Measurements from ENCODE around the gene SRPRB. TPM values are rescaled to one million over a fixed set of nuclear protein-coding genes. Genes with fewer than 3 reads are reported as not detected.

The SRPRB gene
- polyA plus RNA-seq, 4 donors = 7.6 to 55.3 (median 31.7) TPM

DNA sequence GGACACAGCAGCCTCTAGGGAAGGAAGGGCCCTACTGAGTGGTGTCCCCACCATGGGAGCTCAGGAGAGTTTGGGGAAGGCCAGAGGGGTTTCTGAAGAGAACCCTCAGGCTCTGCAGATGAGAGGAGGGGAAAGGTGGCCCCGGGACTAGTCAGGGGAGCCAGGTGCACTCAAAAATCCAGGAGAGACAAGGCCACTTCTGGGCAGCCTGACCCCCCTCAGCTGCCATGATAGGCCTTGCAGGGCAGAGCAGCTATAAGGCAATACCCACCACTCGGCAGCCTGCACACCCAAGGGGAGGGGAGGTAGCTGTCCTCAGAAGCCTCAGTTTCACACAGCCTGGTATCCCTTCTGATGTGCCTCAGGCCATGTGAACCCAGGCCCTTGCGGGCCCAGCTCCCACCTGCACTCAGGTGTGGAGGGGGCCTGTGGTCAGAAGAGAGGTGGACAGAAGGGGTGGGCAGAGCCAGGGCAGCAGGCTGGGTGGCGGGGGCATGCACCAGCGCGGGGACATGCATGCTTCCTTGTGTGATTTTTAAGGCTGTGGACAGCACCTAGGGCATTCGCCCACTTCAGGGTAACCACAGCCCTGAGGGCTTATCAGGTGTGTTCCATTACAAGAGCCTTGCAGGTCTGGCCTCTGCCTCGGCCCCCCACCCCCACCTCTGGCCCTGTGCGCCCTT lies 34.6 kb downstream of the SRPRB start:
- Histone ChIP-seq H3K4me3 (ENCODE audit: low read depth in 1 of 3, low read length in 3 of 3) (no peak overlapping the region), H3K4me1 (ENCODE audit: control insufficient read depth in 3 of 3, insufficient read depth in 2 of 3, low read depth in 1 of 3, low read length in 2 of 3) (no peaks in the 10 kb centered on the region), H3K27me3 (ENCODE audit: control insufficient read depth in 3 of 3, insufficient read depth in 3 of 3, low read length in 3 of 3) (peaks cover 0 to 2% (median 0%) of the 10 kb centered on the region in 3 donors), H3K9me3 (ENCODE audit: control insufficient read depth in 2 of 2, insufficient read depth in 1 of 2, low read depth in 1 of 2, low read length in 1 of 2) (peaks cover 0 to 1% of the 10 kb centered on the region in 2 donors), H3K36me3 (ENCODE audit: control insufficient read depth in 3 of 3, insufficient read depth in 2 of 3, low read depth in 1 of 3, low read length in 3 of 3) (no peaks in the 10 kb centered on the region), H3K27ac (ENCODE audit: low read depth in 1 of 3, low read length in 2 of 3) (no peak overlapping the region)
- 80 to 89% (median 89%) methylated on average over 8 to 9 of the region's 9 CpGs for WGBS, 3 donors
- FAIRE-seq (no peak), DNase-seq (no peak)

DNA sequence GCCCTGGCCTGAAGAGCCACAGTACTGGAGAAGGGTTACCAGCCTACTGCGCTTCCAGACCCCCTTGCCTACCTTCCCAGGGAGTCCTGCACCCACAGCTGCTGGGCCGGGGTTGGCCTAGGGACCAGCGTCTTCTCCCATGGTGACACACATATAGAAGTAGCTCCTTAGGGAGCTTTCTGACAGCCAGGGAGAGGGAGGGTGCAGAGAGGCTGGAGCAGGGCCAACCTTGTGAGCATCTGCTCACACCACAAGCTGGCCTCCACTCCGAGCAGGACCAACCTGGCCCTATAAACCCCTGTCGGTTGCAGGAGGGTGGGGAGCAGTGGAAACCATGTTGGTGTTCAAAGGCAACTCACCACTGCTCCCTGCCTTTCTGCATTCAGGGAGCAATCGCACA lies 35.2 kb downstream of the SRPRB start:
- H3K4me3 ChIP-seq (ENCODE audit: low read depth in 1 of 3, low read length in 3 of 3) = no peak overlapping the region
- DNase-seq = no peak
- H3K27me3 ChIP-seq (ENCODE audit: control insufficient read depth in 3 of 3, insufficient read depth in 3 of 3, low read length in 3 of 3) = peaks cover 0 to 3% (median 0%) of the 10 kb centered on the region in 3 donors
- H3K9me3 ChIP-seq (ENCODE audit: control insufficient read depth in 2 of 2, insufficient read depth in 1 of 2, low read depth in 1 of 2, low read length in 1 of 2) = peaks cover 0 to 3% of the 10 kb centered on the region in 2 donors
- H3K4me1 ChIP-seq (ENCODE audit: control insufficient read depth in 3 of 3, insufficient read depth in 2 of 3, low read depth in 1 of 3, low read length in 2 of 3) = no peaks in the 10 kb centered on the region
- 84 to 90% (median 85%) methylated on average over 6 of the region's 6 CpGs for WGBS, 3 donors
- no peak for FAIRE-seq
- no peaks in the 10 kb centered on the region for H3K36me3 ChIP-seq (ENCODE audit: control insufficient read depth in 3 of 3, insufficient read depth in 2 of 3, low read depth in 1 of 3, low read length in 3 of 3)
- no peak overlapping the region for H3K27ac ChIP-seq (ENCODE audit: low read depth in 1 of 3, low read length in 2 of 3)

DNA sequence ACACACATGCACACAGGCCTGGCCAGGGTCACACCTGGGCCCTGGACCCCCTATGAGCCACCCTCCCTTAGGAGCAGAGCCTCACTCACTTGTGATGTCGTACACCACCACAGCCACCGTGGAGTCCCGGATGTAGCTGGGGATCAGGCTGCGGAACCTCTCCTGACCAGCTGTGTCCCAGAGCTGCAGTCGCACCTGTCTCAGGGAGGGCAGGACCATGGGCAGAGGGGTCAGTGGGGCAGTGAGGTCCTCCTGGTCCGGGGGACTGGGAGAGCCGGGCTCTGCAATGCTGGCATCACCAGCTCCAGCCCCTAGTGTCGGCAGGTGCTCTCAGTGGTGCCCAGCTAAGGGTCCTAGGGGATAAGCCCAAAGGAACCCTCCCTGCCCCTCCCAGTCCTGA lies 35.6 kb downstream of the SRPRB start:
- 88 to 91% (median 91%) methylated on average over 8 of the region's 8 CpGs for WGBS, 3 donors
- DNase-seq = no peak
- peaks cover 0 to 3% (median 0%) of the 10 kb centered on the region in 3 donors for H3K27me3 ChIP-seq (ENCODE audit: control insufficient read depth in 3 of 3, insufficient read depth in 3 of 3, low read length in 3 of 3)
- H3K4me3 ChIP-seq (ENCODE audit: low read depth in 1 of 3, low read length in 3 of 3) = no peak overlapping the region
- peaks cover 0 to 3% of the 10 kb centered on the region in 2 donors for H3K9me3 ChIP-seq (ENCODE audit: control insufficient read depth in 2 of 2, insufficient read depth in 1 of 2, low read depth in 1 of 2, low read length in 1 of 2)
- no peaks in the 10 kb centered on the region for H3K36me3 ChIP-seq (ENCODE audit: control insufficient read depth in 3 of 3, insufficient read depth in 2 of 3, low read depth in 1 of 3, low read length in 3 of 3)
- H3K27ac ChIP-seq (ENCODE audit: low read depth in 1 of 3, low read length in 2 of 3) = no peak overlapping the region
- no peak for FAIRE-seq
- H3K4me1 ChIP-seq (ENCODE audit: control insufficient read depth in 3 of 3, insufficient read depth in 2 of 3, low read depth in 1 of 3, low read length in 2 of 3) = no peaks in the 10 kb centered on the region

DNA sequence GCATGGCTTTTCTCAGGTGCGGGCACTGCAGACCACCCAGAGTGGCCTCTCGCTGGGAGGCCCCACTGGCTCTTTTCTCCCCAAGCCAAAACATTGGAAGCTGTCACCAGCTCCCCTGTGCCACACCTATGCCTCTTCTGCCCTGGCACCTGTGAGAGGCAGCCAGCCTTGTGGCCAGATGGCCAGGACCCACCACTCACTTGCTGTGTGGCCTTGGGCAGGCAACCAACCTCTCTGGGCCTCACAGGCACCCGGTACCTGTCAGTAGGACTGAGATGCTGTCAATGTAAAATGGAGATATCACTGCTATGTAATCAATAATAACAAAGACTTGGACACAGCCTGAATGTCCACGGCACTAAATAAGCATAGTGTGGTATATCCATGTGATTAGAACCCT lies 36.5 kb downstream of the SRPRB start:
- H3K4me1 ChIP-seq (ENCODE audit: control insufficient read depth in 3 of 3, insufficient read depth in 2 of 3, low read depth in 1 of 3, low read length in 2 of 3) = no peaks in the 10 kb centered on the region
- H3K36me3 ChIP-seq (ENCODE audit: control insufficient read depth in 3 of 3, insufficient read depth in 2 of 3, low read depth in 1 of 3, low read length in 3 of 3) = no peaks in the 10 kb centered on the region
- WGBS, 3 donors = 72 to 84% (median 77%) methylated on average over 4 of the region's 4 CpGs
- FAIRE-seq (no peak), DNase-seq (no peak)
- H3K4me3 ChIP-seq (ENCODE audit: low read depth in 1 of 3, low read length in 3 of 3) = no peak overlapping the region
- peaks cover 0 to 3% of the 10 kb centered on the region in 2 donors for H3K9me3 ChIP-seq (ENCODE audit: control insufficient read depth in 2 of 2, insufficient read depth in 1 of 2, low read depth in 1 of 2, low read length in 1 of 2)
- H3K27me3 ChIP-seq (ENCODE audit: control insufficient read depth in 3 of 3, insufficient read depth in 3 of 3, low read length in 3 of 3) = peaks cover 0 to 3% (median 0%) of the 10 kb centered on the region in 3 donors
- H3K27ac ChIP-seq (ENCODE audit: low read depth in 1 of 3, low read length in 2 of 3) = no peak overlapping the region

DNA sequence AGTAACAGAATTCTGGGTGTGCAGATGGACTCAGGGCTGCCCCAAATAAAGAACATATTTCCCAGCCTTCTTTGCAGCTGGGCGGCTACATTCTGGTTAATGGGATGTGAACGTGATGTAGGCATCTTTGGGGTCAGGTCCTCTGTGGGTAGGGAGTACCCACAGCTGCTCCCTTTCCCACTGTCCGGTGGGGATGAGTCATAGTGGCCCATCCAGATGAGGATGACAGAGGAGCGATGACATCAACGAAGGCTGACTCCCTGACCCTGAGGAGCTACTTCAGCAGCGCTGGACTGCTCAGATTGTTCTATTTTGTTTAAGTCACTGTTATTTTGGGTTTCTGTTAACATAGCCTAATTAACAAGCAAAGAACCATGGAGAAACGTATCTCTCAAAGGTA lies 38.0 kb downstream of the SRPRB start:
- Histone ChIP-seq H3K36me3 (ENCODE audit: control insufficient read depth in 3 of 3, insufficient read depth in 2 of 3, low read depth in 1 of 3, low read length in 3 of 3) (no peaks in the 10 kb centered on the region), H3K4me1 (ENCODE audit: control insufficient read depth in 3 of 3, insufficient read depth in 2 of 3, low read depth in 1 of 3, low read length in 2 of 3) (no peaks in the 10 kb centered on the region), H3K27me3 (ENCODE audit: control insufficient read depth in 3 of 3, insufficient read depth in 3 of 3, low read length in 3 of 3) (peaks cover 0 to 3% (median 0%) of the 10 kb centered on the region in 3 donors), H3K27ac (ENCODE audit: low read depth in 1 of 3, low read length in 2 of 3) (no peak overlapping the region), H3K9me3 (ENCODE audit: control insufficient read depth in 2 of 2, insufficient read depth in 1 of 2, low read depth in 1 of 2, low read length in 1 of 2) (peaks cover 0 to 3% of the 10 kb centered on the region in 2 donors), H3K4me3 (ENCODE audit: low read depth in 1 of 3, low read length in 3 of 3) (no peak overlapping the region)
- DNase-seq = no peak
- FAIRE-seq = no peak
- WGBS, 3 donors = 76 to 79% (median 79%) methylated on average over 7 of the region's 7 CpGs

DNA sequence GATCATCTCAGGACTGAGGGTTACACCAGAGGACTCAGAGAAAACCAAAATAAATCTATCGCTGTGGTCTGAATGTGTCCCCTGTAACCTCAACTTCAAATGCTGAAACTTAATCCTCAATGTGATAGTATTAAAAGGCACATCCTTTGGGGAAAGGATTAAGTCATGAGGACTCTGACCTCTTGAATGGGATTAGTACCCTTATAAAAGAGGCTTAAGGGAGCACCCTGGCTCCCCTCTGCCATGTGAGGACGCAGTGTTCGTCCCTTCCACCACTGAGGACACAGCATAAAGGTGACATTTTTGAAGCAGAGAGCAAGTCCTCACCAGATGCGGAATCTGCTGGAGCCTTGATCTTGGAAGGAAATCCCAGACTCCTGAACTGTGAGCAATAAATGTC lies 39.5 kb downstream of the SRPRB start:
- WGBS, 3 donors = 89 to 97% (median 93%) methylated on average over 4 of the region's 4 CpGs
- Histone ChIP-seq H3K27ac (ENCODE audit: low read depth in 1 of 3, low read length in 2 of 3) (no peak overlapping the region), H3K36me3 (ENCODE audit: control insufficient read depth in 3 of 3, insufficient read depth in 2 of 3, low read depth in 1 of 3, low read length in 3 of 3) (no peaks in the 10 kb centered on the region), H3K4me1 (ENCODE audit: control insufficient read depth in 3 of 3, insufficient read depth in 2 of 3, low read depth in 1 of 3, low read length in 2 of 3) (no peaks in the 10 kb centered on the region), H3K9me3 (ENCODE audit: control insufficient read depth in 2 of 2, insufficient read depth in 1 of 2, low read depth in 1 of 2, low read length in 1 of 2) (peaks cover 0 to 3% of the 10 kb centered on the region in 2 donors), H3K27me3 (ENCODE audit: control insufficient read depth in 3 of 3, insufficient read depth in 3 of 3, low read length in 3 of 3) (peaks cover 0 to 7% (median 0%) of the 10 kb centered on the region in 3 donors), H3K4me3 (ENCODE audit: low read depth in 1 of 3, low read length in 3 of 3) (no peak overlapping the region)
- no peak for DNase-seq
- no peak for FAIRE-seq

DNA sequence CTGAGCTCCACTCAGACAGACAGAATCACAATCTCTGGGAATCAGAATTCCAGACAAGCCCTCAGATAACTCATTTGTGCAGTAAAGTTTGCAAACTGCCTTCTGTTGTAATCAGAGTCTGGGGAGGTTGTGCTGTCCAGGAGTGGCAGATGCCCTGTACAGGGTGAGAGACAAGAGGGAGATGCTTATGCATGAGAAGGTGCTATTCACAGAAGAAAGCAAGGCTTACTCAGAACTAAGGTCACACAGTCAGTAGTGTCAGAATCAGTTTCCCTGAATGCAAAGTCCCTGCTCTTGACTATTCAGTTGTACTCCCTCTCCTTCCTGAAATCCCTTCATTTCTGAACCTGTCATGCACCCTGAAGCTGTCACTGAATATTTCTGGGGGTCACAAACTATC lies 43.7 kb downstream of the SRPRB start:
- peaks cover 0 to 3% of the 10 kb centered on the region in 2 donors for H3K9me3 ChIP-seq (ENCODE audit: control insufficient read depth in 2 of 2, insufficient read depth in 1 of 2, low read depth in 1 of 2, low read length in 1 of 2)
- no peak overlapping the region for H3K4me3 ChIP-seq (ENCODE audit: low read depth in 1 of 3, low read length in 3 of 3)
- no peaks in the 10 kb centered on the region for H3K4me1 ChIP-seq (ENCODE audit: control insufficient read depth in 3 of 3, insufficient read depth in 2 of 3, low read depth in 1 of 3, low read length in 2 of 3)
- peaks cover 0 to 7% (median 0%) of the 10 kb centered on the region in 3 donors for H3K27me3 ChIP-seq (ENCODE audit: control insufficient read depth in 3 of 3, insufficient read depth in 3 of 3, low read length in 3 of 3)
- no peak overlapping the region for H3K27ac ChIP-seq (ENCODE audit: low read depth in 1 of 3, low read length in 2 of 3)
- no peak for DNase-seq
- no peak for FAIRE-seq
- no peaks in the 10 kb centered on the region for H3K36me3 ChIP-seq (ENCODE audit: control insufficient read depth in 3 of 3, insufficient read depth in 2 of 3, low read depth in 1 of 3, low read length in 3 of 3)

DNA sequence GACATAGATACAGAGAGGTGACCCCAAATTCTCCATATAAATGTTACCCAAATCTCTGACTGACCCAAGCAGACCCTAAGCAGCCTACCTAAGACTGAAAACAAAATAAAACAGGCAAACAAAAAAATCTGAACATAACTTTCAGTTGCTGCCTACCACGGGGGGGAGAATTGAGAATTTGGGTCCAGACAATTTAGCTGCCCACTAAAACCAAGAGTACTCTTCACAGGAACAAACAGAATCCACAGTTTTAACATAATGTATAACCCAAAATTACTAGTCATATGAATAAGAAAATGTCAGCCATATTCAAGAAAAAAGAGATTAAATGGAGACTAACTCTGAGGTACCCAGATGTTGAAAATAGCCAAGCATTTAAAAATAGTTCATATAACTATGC lies 44.4 kb downstream of the SRPRB start:
- Histone ChIP-seq H3K27me3 (ENCODE audit: control insufficient read depth in 3 of 3, insufficient read depth in 3 of 3, low read length in 3 of 3) (peaks cover 0 to 7% (median 0%) of the 10 kb centered on the region in 3 donors), H3K36me3 (ENCODE audit: control insufficient read depth in 3 of 3, insufficient read depth in 2 of 3, low read depth in 1 of 3, low read length in 3 of 3) (no peaks in the 10 kb centered on the region), H3K27ac (ENCODE audit: low read depth in 1 of 3, low read length in 2 of 3) (no peak overlapping the region), H3K4me3 (ENCODE audit: low read depth in 1 of 3, low read length in 3 of 3) (no peak overlapping the region), H3K9me3 (ENCODE audit: control insufficient read depth in 2 of 2, insufficient read depth in 1 of 2, low read depth in 1 of 2, low read length in 1 of 2) (peaks cover 0 to 3% of the 10 kb centered on the region in 2 donors), H3K4me1 (ENCODE audit: control insufficient read depth in 3 of 3, insufficient read depth in 2 of 3, low read depth in 1 of 3, low read length in 2 of 3) (no peaks in the 10 kb centered on the region)
- 68 to 91% (median 89%) methylated on average over 1 of the region's 1 CpG for WGBS, 3 donors
- DNase-seq = no peak
- no peak for FAIRE-seq

All from small intestine (tissue), 7 donors.